Vagina (tissue), 2 donors: ENCODE measurements around the gene ZNF132.

Experiments
- POLR2AphosphoS5 ChIP-seq, 2 donors: sonication (generic); formaldehyde crosslinking; IDR thresholded peaks; one replicate each; pipeline ENCODE4 v1.9.0; 2017; ENCODE audit warnings: antibody characterized with exemption in 2 of 2, mild to moderate bottlenecking in 2 of 2, low read depth in 1 of 2; ENCODE audit not compliant: insufficient read depth in 1 of 2
- TF ChIP-seq, protein P1 (sequence below), 3 experiments: fragments of 450-650 bp in 2 of 3; fragments of 200-600 bp in 1 of 3; sonication (generic) in 1 of 3; IDR thresholded peaks; one replicate each; pipeline ENCODE4 v1.5.1; 2017 to 2019; ENCODE audit warnings: antibody characterized with exemption in 3 of 3, mild to moderate bottlenecking in 2 of 3, moderate library complexity in 2 of 3

DNA sequence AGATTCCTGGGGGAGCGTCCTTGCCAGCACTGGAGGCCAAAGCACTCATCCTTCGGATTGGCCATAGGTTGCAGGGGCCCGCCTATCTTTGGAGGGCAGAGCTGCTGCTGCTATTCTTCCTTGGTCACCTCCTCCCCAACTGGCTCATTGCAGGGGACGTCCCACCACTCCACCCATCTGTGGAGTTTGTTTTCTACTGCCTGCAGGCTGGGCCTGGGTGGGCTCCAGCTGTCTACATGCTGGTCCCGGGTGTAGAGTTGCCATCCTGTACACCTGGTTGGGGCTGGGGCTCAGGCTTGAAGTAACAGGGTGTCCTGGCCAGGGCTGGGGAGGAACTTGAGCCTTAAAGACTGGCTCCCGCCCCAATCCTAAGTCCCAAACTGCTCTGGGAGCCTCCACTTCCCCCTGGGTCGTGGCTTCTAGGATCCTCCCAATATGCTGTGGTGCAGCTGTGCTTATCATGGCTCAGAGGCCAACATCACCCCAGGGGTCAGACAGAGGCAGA is 42.4 kb downstream of the ZNF132 start:
- TF ChIP-seq, protein P1, sequence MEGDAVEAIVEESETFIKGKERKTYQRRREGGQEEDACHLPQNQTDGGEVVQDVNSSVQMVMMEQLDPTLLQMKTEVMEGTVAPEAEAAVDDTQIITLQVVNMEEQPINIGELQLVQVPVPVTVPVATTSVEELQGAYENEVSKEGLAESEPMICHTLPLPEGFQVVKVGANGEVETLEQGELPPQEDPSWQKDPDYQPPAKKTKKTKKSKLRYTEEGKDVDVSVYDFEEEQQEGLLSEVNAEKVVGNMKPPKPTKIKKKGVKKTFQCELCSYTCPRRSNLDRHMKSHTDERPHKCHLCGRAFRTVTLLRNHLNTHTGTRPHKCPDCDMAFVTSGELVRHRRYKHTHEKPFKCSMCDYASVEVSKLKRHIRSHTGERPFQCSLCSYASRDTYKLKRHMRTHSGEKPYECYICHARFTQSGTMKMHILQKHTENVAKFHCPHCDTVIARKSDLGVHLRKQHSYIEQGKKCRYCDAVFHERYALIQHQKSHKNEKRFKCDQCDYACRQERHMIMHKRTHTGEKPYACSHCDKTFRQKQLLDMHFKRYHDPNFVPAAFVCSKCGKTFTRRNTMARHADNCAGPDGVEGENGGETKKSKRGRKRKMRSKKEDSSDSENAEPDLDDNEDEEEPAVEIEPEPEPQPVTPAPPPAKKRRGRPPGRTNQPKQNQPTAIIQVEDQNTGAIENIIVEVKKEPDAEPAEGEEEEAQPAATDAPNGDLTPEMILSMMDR (IDR thresholded peaks at IDR 0.05), result no peak
- TF ChIP-seq POLR2AphosphoS5 (IDR thresholded peaks at IDR 0.05; ENCODE audit: insufficient read depth in 1 of 2, low read depth in 1 of 2), result no peak
